HG03060 (cell line): ENCODE results near the gene NAV1.
"Not testable (repeated sequence)": the region's sequence is repeated elsewhere in the genome, so short reads cannot be mapped to it uniquely, and the experiment has no call there.

Experiments
- ATAC-seq: cut with Tn5 transposase; IDR thresholded peaks from one replicate; pipeline ENCODE4 v1.9.1; 2021; ENCODE audit warnings: low read depth, moderate number of reproducible peaks; ENCODE audit not compliant: unreplicated experiment

The NAV1 gene

GRCh38 chr1:201517631-201518030 lies 21.3 kb upstream of the NAV1 start:
- no peak for ATAC-seq

- ATAC-seq: no peak
These were observed 20.9 kb upstream of the NAV1 start for GRCh38 chr1:201518071-201518470.

GRCh38 chr1:201520046-201520575 lies 18.8 kb upstream of the NAV1 start:
- ATAC-seq: not testable (repeated sequence)

DNA sequence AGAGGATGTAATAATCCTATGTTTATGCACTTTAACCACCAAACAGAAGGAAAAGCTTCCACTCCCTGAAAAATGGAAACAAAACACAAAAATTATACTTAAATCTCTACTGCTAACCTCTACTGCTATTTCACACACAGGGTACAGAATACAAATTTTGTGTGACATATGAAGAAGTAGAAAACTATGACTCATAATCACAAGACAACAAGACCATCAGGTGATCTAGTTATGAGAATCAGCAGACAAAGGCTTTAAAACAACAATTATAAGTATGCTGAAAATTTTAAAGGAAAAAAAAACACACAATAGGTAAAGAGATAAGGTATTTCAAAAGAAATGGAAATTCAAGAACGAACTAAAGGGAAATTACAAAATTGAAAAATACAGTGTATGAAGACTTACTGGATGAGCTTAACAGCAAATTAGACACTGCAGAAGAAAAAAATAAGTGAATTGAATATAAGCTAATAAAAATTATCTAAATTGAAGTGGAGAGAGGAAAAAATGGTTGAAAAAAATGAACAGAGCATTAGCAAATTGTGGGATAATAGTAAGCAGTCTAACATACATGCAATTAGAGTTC lies 13.6 kb upstream of the NAV1 start:
- no peak for ATAC-seq

DNA sequence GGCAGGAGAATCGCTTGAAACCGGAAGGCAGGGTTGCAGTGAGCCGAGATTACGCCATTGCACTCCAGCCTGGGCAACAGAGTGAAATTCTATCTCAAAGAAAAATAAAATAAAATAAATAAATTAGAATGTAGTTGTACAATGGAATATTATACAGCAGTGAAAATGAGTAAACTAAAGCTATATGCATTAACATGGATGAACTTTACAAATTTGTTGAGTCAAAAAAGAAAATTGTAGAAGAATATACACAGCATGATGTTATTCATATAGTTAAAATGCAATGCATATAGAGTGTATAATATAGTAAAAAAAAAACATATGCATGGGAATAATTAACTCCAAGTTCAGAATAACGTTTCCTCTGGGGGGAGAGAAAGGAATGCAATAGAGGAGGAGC lies 11.0 kb upstream of the NAV1 start:
- ATAC-seq: no peak

GRCh38 chr1:201528631-201529252 lies 10.2 kb upstream of the NAV1 start:
- no peak for ATAC-seq

GRCh38 chr1:201530741-201531531 lies 8.0 kb upstream of the NAV1 start:
- ATAC-seq: no peak

GRCh38 chr1:201531551-201532425 lies 7.1 kb upstream of the NAV1 start:
- no peak for ATAC-seq

GRCh38 chr1:201533836-201534235 lies 5.1 kb upstream of the NAV1 start:
- ATAC-seq: no peak

- ATAC-seq: no peak
These were observed 3.6 kb upstream of the NAV1 start for GRCh38 chr1:201535046-201535918.

GRCh38 chr1:201535919-201536245 lies 3.0 kb upstream of the NAV1 start:
- no peak for ATAC-seq

DNA sequence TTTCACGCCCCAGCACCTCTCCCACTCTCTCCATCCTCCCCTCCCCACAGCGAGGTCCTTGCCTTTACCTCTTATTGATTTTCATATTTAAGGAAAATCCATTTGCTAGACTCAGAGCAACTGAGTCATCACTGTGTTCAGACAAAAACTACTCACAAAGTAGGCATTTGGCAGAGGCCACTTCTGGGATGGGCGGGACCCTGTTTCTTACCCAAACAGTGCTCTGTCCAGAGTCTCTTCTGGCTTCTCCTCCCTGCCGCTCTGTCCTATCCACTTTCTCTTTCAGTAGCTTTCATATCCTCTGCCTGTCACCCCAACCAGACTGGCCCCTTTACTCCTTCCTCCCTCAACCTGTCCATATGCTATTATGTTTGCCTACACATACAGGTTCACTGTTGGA lies 2.4 kb upstream of the NAV1 start:
- no peak for ATAC-seq

GRCh38 chr1:201537028-201537427 lies 1.9 kb upstream of the NAV1 start:
- no peak for ATAC-seq

DNA sequence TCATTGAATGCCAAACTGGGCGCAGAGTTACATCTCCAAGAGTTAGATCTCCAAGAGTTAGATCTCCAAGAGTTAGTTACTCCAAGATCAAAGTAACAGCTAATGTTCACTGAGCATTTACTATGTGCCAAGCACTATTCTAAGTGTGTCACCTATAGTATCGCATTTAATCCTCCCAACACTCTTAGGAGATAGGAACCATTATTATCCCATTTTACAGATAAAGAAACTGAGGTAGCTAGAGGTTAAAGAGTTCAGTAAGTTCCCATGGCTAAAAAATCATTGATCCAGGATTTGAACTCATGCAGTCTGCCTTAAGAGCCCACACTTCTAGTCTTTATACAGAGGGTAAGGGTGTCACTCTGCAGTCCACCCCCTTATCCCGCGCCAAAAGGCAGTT lies 1.5 kb upstream of the NAV1 start:
- no peak for ATAC-seq

DNA sequence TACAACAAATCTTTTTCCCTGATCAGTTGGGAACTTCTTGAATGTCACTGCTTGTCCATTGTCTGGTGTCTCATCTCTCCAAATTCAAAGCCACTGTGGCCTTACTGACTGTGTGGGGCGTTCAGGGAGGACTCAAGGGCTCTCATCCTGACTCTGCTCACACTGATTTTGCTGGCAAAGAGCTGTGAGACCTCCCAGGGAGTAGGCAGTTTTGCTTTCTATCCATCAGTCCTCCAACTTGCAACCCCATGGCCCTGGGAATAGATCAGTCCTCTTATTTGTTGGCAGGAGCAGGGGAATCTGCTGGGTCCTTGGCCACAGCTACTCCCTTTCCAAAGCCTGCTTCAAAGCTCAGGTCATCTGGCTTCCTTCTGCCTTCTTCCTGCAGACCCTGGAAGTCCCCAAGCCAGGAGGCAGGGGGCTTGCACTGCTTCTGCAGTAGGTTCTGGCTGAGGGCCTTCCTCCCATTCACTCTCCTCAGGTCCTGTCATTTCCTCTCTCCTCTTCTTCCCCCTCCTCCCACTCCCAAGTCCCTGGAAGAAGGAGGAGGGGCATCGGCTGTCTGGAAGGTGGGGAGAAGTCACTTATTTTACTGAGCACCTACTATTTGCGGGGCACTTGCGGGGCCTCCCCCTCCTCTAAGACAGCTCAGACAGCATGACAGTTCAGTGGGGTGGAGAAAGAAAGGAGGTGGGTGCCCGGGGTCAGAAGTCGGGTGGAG lies 876 bp upstream of the NAV1 start:
- no peak for ATAC-seq

DNA sequence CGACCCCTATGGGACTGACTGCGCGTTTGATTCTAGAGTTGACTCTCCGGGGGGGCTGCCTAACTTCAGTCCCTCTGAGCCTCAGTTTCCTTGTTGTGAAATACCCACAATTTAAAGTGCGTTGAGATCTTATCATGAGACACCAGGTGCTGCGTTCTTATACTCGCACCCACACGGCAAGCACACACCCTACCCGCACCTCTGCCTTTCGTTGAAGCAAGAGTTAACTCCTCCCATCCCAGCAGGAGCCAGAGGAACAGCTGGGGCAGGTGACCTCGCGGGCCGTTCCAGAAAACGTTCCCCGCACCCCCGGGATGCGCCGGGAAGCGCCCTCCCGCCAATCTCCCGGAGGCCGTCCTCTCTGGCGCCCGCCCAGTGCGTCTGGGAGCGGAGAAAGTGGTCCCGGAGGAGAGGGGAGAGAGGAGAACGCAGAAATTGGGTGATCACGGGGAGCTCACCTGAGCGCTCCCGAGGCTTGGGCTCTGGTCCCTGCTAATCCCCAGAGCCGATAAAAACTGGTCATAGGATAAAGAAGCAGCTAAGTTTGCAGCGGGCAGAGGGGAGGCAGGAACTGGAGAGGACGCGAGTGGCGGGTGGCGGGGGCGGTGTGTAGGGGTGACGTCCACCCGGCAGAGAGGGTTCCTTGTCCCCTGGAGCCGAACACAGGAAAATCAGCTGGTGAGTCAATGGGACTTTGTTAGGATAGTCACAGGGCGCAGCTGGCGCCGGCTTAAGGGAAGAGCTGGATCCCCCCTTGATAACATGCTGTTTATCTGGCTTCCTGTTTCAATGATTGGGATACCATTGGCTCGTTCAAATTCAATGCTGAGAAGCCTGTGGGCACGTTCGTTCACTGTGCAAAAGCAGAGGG lies 869 bp downstream of the NAV1 start:
- ATAC-seq: no peak

DNA sequence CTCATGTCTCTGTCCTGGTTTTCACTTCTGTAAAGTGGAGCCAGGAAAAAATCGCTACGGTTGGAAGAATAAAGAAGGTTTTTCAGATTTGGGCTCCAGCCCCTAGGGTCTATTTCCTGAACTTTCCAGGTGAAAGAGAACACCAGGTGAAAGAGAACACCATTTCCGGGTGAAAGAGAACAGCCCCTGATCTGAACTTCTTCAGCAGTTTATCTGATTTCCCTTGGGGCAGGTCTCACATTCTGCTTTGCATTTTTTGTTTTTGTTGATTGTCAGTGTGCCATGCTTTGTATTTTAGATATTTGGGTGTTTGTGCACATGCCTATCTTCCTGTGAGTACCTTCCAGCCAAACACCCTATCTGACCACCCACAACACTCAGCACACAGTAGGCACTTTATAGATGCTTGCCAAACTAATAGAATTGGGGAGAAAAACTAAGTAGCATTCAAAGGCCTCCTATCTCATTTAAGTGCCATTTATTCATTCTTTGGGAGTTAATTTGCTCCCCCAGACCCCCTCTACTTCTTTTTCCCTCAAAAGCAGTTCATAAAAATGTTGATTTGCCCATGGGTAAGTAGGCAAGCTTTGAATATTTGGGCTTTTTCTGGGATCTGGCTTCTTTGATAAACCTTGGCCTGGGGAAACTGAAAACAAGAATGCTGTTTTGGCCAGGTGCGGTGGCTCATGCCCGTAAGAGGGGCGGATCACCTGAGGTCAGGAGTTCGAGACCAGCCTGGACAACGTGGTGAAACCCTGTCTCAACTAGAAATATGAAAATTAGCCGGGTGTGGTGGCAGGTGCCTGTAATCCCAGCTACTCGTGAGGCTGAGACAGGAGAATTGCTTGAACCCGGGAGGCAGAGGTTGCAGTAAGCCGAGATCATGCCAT lies 2.2 kb downstream of the NAV1 start:
- no peak for ATAC-seq
